GM23338 (cell line): ENCODE results near the gene COLEC12. TPM values are rescaled to one million over a fixed set of nuclear protein-coding genes. Genes with fewer than 3 reads are reported as not detected.

ENCODE experiments used
- ATAC-seq: fragments of 200-7000 bp; cut with Tn5 transposase; 3 replicates; pipeline ENCODE4 v1.9.1; 2020
- DNase-seq: peaks from one replicate; pipeline ENCODE4 v3.0.0-alpha.2; 2015; ENCODE audit warnings: low spot score
- H2AFZ ChIP-seq: fragments of 200-600 bp; sonication (generic); 2 replicates; pipeline ENCODE4 v1.8.0; 2016; ENCODE audit warnings: antibody characterized with exemption, mild to moderate bottlenecking, moderate library complexity
- H3F3A ChIP-seq: fragments of 200-600 bp; sonication (generic); replicated peaks from 2 replicates; pipeline ENCODE4 v1.8.0; 2017; ENCODE audit warnings: antibody characterized with exemption, mixed run types, low read depth
- H3K27ac ChIP-seq: fragments of 200-600 bp; sonication (generic); 2 replicates; pipeline ENCODE4 v1.6.1; 2016; ENCODE audit warnings: low read depth
- H3K27me3 ChIP-seq: fragments of 200-600 bp; sonication (generic); 2 replicates; pipeline ENCODE4 v1.8.0; 2016; ENCODE audit warnings: mild to moderate bottlenecking, mixed run types, moderate library complexity; ENCODE audit not compliant: insufficient read depth
- H3K36me3 ChIP-seq: fragments of 200-600 bp; sonication (generic); 2 replicates; pipeline ENCODE4 v1.8.0; 2016; ENCODE audit warnings: mild to moderate bottlenecking; ENCODE audit not compliant: insufficient read depth
- H3K4me1 ChIP-seq: fragments of 200-600 bp; sonication (generic); 2 replicates; pipeline ENCODE4 v1.8.0; 2016; ENCODE audit warnings: mild to moderate bottlenecking, moderate library complexity; ENCODE audit not compliant: insufficient read depth
- H3K4me2 ChIP-seq: fragments of 200-600 bp; sonication (generic); 2 replicates; pipeline ENCODE4 v1.7.1; 2017; ENCODE audit warnings: mixed run types
- H3K4me3 ChIP-seq: fragments of 200-600 bp; sonication (generic); 2 replicates; pipeline ENCODE4 v1.6.1; 2016; ENCODE audit warnings: mixed run types
- H3K79me2 ChIP-seq: fragments of 200-600 bp; sonication (generic); replicated peaks from 2 replicates; pipeline ENCODE4 v1.8.0; 2017; ENCODE audit warnings: mild to moderate bottlenecking; ENCODE audit not compliant: insufficient read depth
- H3K9me2 ChIP-seq: fragments of 200-600 bp; sonication (generic); 2 replicates; pipeline ENCODE4 v1.8.0; 2017; ENCODE audit not compliant: insufficient read depth
- H4K20me1 ChIP-seq: fragments of 200-600 bp; sonication (generic); replicated peaks from 2 replicates; pipeline ENCODE4 v1.8.0; 2017; ENCODE audit warnings: mild to moderate bottlenecking; ENCODE audit not compliant: insufficient read depth
- H3K27ac Mint-ChIP-seq: 2 replicates; pipeline ENCODE4 v1.8.0; 2020; ENCODE audit warnings: inconsistent platforms, mild to moderate bottlenecking, moderate library complexity, mixed read lengths
- H3K27me3 Mint-ChIP-seq: 3 replicates; pipeline ENCODE4 v1.8.0; 2022; ENCODE audit warnings: low read depth, mild to moderate bottlenecking, moderate library complexity, mixed read lengths, inconsistent platforms; ENCODE audit not compliant: insufficient read depth, poor library complexity
- H3K36me3 Mint-ChIP-seq: 3 replicates; pipeline ENCODE4 v1.8.0; 2021; ENCODE audit warnings: low read depth, mild to moderate bottlenecking, inconsistent platforms, moderate library complexity, mixed read lengths
- H3K4me1 Mint-ChIP-seq: 3 replicates; pipeline ENCODE4 v1.8.0; 2020; ENCODE audit warnings: mild to moderate bottlenecking, inconsistent platforms, mixed read lengths
- H3K4me3 Mint-ChIP-seq: 3 replicates; pipeline ENCODE4 v1.8.0; 2021; ENCODE audit warnings: moderate library complexity, mild to moderate bottlenecking, inconsistent platforms, mixed read lengths
- H3K9me3 Mint-ChIP-seq: 3 replicates; pipeline ENCODE4 v1.8.0; 2020; ENCODE audit warnings: moderate library complexity, mild to moderate bottlenecking, inconsistent platforms, mixed read lengths
- CREB1 ChIP-seq: fragments of 250-450 bp; sonication (Bioruptor Pico); IDR thresholded peaks from 2 replicates; pipeline ENCODE4 v1.5.0; 2020; ENCODE audit warnings: low read depth, mild to moderate bottlenecking, moderate library complexity
- CTCF ChIP-seq, 2 experiments: fragments of 200-600 bp in 1 of 2; sonication (generic) in 1 of 2; conservative IDR thresholded peaks; 2 replicates each; pipeline versions ENCODE4 v1.5.1 to v1.6.1; 2016 to 2017; ENCODE audit warnings: antibody characterized with exemption in 2 of 2, low read depth in 2 of 2, mild to moderate bottlenecking in 2 of 2, moderate library complexity in 1 of 2
- ETS1 ChIP-seq: IDR thresholded peaks from 2 replicates; pipeline ENCODE4 v1.6.1; 2016; ENCODE audit warnings: antibody characterized with exemption
- EZH2 ChIP-seq: fragments of 200-600 bp; sonication (generic); IDR thresholded peaks from one replicate; pipeline ENCODE4 v1.8.0; 2017; ENCODE audit warnings: antibody characterized with exemption, mild to moderate bottlenecking, low read depth; ENCODE audit not compliant: unreplicated experiment
- EZH2phosphoT487 ChIP-seq: fragments of 200-600 bp; sonication (generic); IDR thresholded peaks from one replicate; pipeline ENCODE4 v1.8.1; 2018; ENCODE audit warnings: antibody characterized with exemption; ENCODE audit not compliant: unreplicated experiment
- JUNB ChIP-seq: IDR thresholded peaks from one replicate; pipeline ENCODE4 v1.6.1; 2016; ENCODE audit warnings: antibody characterized with exemption; ENCODE audit not compliant: unreplicated experiment
- NANOG ChIP-seq: IDR thresholded peaks from 2 replicates; pipeline ENCODE4 v1.6.1; 2016; ENCODE audit warnings: antibody characterized with exemption, borderline replicate concordance
- POLR2AphosphoS5 ChIP-seq: IDR thresholded peaks from 2 replicates; pipeline ENCODE4 v1.6.1; 2016; ENCODE audit warnings: antibody characterized with exemption, low read depth
- REST ChIP-seq: IDR thresholded peaks from one replicate; pipeline ENCODE4 v1.6.1; 2018; ENCODE audit warnings: antibody characterized with exemption; ENCODE audit not compliant: unreplicated experiment
- STAT1 ChIP-seq: IDR thresholded peaks from one replicate; pipeline ENCODE4 v1.6.1; 2016; ENCODE audit warnings: antibody characterized with exemption; ENCODE audit not compliant: unreplicated experiment
- ZNF114 ChIP-seq: fragments of 250-450 bp; sonication (Bioruptor Pico); IDR thresholded peaks from 2 replicates; pipeline ENCODE4 v1.5.0; 2020; ENCODE audit warnings: mild to moderate bottlenecking, moderate library complexity
- ZNF462 ChIP-seq: fragments of 250-450 bp; sonication (Bioruptor Pico); IDR thresholded peaks from 2 replicates; pipeline ENCODE4 v1.5.0; 2020; ENCODE audit warnings: mild to moderate bottlenecking, moderate library complexity
- polyA plus RNA-seq: library from polyadenylated mRNA; unstranded; fragments of >200 nt; fragmentation: Nextera tagmentation; extraction: Ambion mirVana; gene quantifications from 2 replicates; pipeline ENCODE4 v1.2.1, GENCODE V29; 2016
- total RNA-seq: library from RNA; depleted of rRNA; stranded (reverse); fragments of >200 nt; shearing (Covaris generic); gene quantifications from 2 replicates; pipeline ENCODE4 v1.2.3, GENCODE V29; 2014

The COLEC12 gene
- total and polyA plus RNA-seq, 2 experiments from 2014 or later = 1.1 to 3.2 TPM

GRCh38 chr18:318791-319291 is 181.7 kb downstream of the COLEC12 start:
- Histone ChIP-seq H3K9me2 (no peaks in the 10 kb centered on the region), H3K79me2 (no peaks in the 10 kb centered on the region), H4K20me1 (no peaks in the 10 kb centered on the region; the same call in 1 of the 2 replicates), H3F3A (no peaks in the 10 kb centered on the region), H3K27me3 (no peaks in the 10 kb centered on the region), H3K4me1 (no peaks in the 10 kb centered on the region), H3K4me3 (no peak overlapping the region), H2AFZ (no peak overlapping the region), H3K27ac (no peak overlapping the region), H3K4me2 (no peak overlapping the region), H3K36me3 (no peaks in the 10 kb centered on the region)
- DNase-seq (no peak), ATAC-seq (no peak)
- Mint-ChIP-seq H3K4me3 (no peak overlapping the region), H3K4me1 (no peaks in the 10 kb centered on the region), H3K27ac (no peak overlapping the region), H3K36me3 (no peaks in the 10 kb centered on the region), H3K27me3 (peaks cover 5% of the 10 kb centered on the region), H3K9me3 (no peaks in the 10 kb centered on the region)
- no peak for TF ChIP-seq POLR2AphosphoS5
- TF ChIP-seq REST = no peak
- no peak for TF ChIP-seq ZNF462 (CRISPR knock-in tag)
- TF ChIP-seq STAT1 = no peak
- TF ChIP-seq EZH2 = no peak
- no peak for TF ChIP-seq JUNB
- TF ChIP-seq CREB1 = no peak
- no peak for TF ChIP-seq EZH2phosphoT487
- TF ChIP-seq ETS1 = no peak
- TF ChIP-seq ZNF114 (CRISPR knock-in tag) = no peak
- TF ChIP-seq NANOG = no peak
- TF ChIP-seq CTCF (conservative IDR thresholded peaks at IDR 0.05; ENCODE audit: low read depth in 2 of 2) = no peak
